ENCODE results near the gene MUC5AC.
"Not testable (repeated sequence)": the region's sequence is repeated elsewhere in the genome, so short reads cannot be mapped to it uniquely, and the experiment has no call there.

The MUC5AC gene

GRCh38 chr11:1171985-1172728, 14.4 kb downstream of the MUC5AC start:
- Histone ChIP-seq H3K27ac (no peak overlapping the region), H3K4me3 (no peak overlapping the region)

- H3K27ac ChIP-seq, result no peak overlapping the region
- no peak overlapping the region for H3K4me3 ChIP-seq
Observed at GRCh38 chr11:1172729-1173117, 15.0 kb downstream of the MUC5AC start.

- not testable (repeated sequence) for H3K4me3 ChIP-seq, H3K27ac ChIP-seq
Observed at GRCh38 chr11:1173396-1173795, 15.6 kb downstream of the MUC5AC start.

GRCh38 chr11:1174441-1175370, 17.0 kb downstream of the MUC5AC start:
- Histone ChIP-seq H3K27ac (no peak overlapping the region), H3K4me3 (no peak overlapping the region)

GRCh38 chr11:1175461-1176223, 17.9 kb downstream of the MUC5AC start:
- H3K27ac ChIP-seq, result no peak overlapping the region
- H3K4me3 ChIP-seq, result no peak overlapping the region

GRCh38 chr11:1176224-1177019, 18.7 kb downstream of the MUC5AC start:
- H3K27ac ChIP-seq, result no peak overlapping the region
- H3K4me3 ChIP-seq, result no peak overlapping the region

GRCh38 chr11:1177020-1177770, 19.4 kb downstream of the MUC5AC start:
- no peak overlapping the region for H3K4me3 ChIP-seq
- H3K27ac ChIP-seq, result no peak overlapping the region

GRCh38 chr11:1177771-1178090, 20.0 kb downstream of the MUC5AC start:
- Histone ChIP-seq H3K27ac (no peak overlapping the region), H3K4me3 (no peak overlapping the region)

- Histone ChIP-seq H3K4me3 (no peak overlapping the region), H3K27ac (no peak overlapping the region)
Observed at GRCh38 chr11:1178201-1178885, 20.6 kb downstream of the MUC5AC start.

GRCh38 chr11:1178906-1179305, 21.2 kb downstream of the MUC5AC start:
- Histone ChIP-seq H3K27ac (no peak overlapping the region), H3K4me3 (no peak overlapping the region)

- H3K27ac ChIP-seq, result no peak overlapping the region
- H3K4me3 ChIP-seq, result no peak overlapping the region
Observed at GRCh38 chr11:1179641-1180040, 21.9 kb downstream of the MUC5AC start.

- no peak overlapping the region for H3K4me3 ChIP-seq
- H3K27ac ChIP-seq, result no peak overlapping the region
Observed at GRCh38 chr11:1180171-1180570, 22.4 kb downstream of the MUC5AC start.

- H3K27ac ChIP-seq, result no peak overlapping the region
Observed at GRCh38 chr11:1180947-1181391, 23.2 kb downstream of the MUC5AC start.

GRCh38 chr11:1181420-1181819, 23.7 kb downstream of the MUC5AC start:
- H3K4me3 ChIP-seq, result no peak overlapping the region
- no peak overlapping the region for H3K27ac ChIP-seq

More at GRCh38 chr11:1180947-1181391, 23.2 kb downstream of the MUC5AC start:
- no peak overlapping the region for H3K4me3 ChIP-seq

- Histone ChIP-seq H3K27ac (no peak overlapping the region), H3K4me3 (no peak overlapping the region)
Observed at GRCh38 chr11:1181853-1182535, 24.2 kb downstream of the MUC5AC start.

GRCh38 chr11:1184139-1184538, 26.4 kb downstream of the MUC5AC start:
- H3K27ac ChIP-seq, H3K4me3 ChIP-seq: not testable (repeated sequence)

- H3K4me3 ChIP-seq, H3K27ac ChIP-seq: not testable (repeated sequence)
Observed at GRCh38 chr11:1188451-1189130, 30.8 kb downstream of the MUC5AC start.
